Stimulated activated naive CD4-positive, alpha-beta T cell (primary cell): ENCODE measurements around the gene LIPE.

ENCODE experiments used
- DNase-seq, 6 experiments: peaks; one replicate each; lab custom pipeline; 2025; lab: John Stamatoyannopoulos, UW

LIPE gene

DNA sequence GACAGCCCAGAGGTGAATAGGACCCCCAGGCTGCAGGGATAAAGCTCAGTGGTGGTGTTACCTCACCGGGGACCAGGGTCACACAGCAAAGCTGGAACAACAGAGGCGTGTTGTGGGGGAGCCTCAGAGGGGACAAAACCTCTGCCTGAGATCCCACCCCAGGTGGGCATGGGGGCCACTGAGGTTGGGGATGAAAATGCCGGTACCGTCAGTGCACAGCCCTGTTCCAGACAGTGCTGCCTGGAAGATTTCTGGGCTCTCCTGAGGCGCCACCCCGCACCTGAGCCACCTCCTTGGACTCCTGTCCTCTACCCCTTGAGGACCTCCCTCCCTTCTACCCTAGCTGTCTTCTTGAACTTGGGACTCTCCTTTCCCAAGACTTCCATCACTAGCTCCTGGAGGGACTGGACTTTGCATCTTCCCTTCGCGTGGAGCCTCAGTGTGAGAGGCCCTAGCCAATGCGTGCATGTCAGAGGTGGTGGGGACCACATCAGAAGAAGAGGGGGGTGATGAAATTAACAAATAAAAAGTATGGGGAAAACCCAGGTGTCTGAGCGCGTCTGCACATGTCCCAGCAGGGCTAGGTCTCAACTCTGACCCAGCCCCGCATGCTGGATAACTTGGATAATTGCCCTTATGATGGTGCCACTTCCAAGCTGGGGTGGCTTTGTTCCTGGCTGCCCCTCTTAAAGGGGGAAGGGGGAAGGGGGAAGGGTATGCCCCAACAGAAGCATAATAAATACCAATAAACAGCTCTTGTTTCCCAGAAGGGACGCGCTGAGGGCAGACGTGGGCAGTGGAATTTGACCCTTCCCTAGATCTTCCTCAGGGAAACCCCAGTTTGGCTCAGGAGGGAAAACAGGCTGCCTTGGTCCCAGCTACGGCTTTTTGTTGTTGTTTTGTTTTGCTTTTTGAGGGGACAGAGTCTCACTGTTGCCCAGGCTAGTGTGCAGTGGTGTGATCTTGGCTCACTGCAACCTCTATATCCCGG, 48.7 kb downstream of the LIPE start:
- no peak for DNase-seq

DNA sequence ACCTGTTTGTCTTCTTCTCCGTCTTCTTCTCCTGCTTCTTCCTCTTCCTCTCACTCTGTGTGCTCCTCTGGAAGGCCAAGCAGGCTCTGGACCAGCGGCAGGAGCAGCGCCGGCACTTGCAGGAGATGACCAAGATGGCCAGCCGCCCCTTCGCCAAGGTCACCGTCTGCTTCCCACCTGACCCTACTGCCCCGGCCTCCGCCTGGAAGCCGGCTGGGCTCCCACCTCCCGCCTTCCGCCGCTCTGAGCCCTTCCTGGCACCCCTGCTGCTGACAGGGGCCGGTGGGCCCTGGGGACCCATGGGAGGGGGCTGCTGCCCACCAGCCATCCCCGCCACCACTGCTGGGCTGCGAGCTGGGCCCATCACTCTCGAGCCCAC, 51.0 kb downstream of the LIPE start:
- DNase-seq, result no peak

DNA sequence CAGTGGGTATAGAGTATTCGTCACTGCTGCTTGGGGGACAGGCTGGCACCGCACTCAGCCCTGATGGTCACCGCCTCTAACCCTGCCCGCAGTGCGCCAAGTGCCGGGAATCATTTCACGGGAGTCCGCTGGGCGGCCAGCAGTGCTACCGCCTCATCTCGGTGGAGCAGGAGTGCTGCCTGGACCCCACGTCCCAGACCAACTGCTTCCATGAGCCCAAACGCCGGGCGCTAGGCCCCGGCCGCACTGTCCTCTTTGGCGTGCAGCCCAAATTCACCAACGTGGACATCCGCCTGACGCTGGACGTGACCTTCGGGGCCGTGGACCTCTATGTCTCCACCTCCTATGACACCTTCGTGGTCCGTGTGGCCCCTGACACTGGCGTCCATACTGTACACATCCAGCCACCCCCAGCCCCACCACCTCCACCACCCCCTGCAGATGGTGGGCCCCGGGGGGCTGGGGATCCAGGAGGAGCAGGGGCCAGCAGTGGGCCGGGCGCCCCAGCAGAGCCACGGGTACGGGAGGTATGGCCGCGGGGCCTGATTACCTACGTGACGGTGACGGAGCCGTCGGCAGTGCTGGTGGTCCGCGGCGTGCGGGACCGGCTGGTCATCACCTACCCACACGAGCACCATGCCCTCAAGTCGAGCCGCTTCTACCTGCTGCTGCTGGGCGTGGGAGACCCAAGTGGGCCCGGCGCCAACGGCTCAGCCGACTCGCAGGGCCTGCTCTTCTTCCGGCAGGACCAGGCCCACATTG, 51.6 kb downstream of the LIPE start:
- DNase-seq, result no peak

DNA sequence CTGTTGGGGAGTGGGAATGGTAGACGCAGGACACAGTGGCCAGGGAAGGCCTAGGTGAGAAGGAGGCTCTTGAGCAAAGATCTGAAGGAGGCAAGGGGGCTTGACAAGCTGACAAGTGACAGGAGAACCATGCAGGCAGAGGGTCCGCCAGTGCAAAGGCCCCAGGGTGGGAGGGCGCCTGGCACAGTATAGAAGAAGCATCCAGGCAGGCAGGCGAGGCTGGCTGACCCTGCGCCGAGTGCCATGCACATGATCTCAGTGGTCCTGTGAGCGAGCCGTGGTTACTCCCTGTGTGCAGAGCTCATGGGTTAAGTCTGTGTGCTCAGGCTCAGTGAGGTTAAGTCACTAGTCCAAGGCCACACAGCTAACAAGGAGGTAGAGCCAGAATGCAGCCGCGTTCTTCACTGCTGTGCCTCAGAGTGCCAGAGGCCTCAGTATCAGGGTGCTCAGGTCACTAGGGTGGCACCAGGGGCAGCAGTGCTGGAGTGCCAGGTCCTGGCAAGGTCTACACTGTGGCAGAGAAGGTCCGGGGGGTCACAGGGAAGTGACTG, 52.3 kb downstream of the LIPE start:
- no peak for DNase-seq

DNA sequence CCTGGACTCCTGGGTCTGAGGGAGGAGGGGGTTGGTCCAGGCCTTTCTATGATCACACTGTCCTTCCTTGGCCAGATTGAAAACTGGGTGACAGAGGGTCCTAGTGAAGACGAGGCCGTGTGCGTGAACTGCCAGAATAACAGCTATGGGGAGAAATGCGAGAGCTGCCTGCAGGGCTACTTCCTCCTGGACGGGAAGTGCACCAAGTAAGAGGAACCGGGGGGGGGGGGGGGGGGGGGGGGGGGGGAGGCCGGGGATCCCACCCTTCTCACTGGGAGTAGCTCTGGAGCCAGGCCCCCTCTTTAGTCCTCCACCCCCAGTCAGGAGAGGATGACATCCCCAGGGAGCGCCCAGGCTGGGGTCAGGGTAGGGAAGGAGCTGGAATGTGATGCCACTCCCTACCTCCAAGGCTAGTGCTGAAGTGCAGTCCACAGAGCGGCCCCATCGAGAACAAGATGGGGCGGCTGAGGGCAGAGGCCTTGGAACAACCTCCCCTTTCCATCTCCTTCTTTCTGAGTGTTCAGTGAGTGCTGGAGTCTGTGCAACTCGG, 56.5 kb downstream of the LIPE start:
- no peak for DNase-seq

DNA sequence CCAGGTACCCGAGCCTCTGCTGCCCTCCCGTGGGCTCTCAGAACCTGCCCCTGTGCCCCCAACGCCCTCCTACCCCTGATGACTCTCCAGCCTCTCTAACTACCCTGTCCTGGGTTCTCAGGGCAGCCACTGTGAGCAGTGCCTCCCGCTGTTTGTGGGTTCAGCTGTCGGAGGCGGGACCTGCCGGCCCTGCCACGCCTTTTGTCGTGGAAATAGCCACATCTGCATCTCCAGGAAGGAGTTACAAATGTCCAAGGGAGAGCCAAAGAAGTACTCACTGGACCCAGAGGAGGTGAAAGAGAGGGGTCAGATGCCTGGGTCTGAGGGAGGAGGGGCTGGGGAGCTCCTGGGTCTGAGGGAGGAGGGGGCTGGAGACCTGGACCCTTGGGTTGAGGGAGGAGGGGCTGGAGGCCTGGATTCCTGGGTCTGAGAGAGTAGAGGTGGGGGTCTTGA, 57.1 kb downstream of the LIPE start:
- no peak for DNase-seq

DNA sequence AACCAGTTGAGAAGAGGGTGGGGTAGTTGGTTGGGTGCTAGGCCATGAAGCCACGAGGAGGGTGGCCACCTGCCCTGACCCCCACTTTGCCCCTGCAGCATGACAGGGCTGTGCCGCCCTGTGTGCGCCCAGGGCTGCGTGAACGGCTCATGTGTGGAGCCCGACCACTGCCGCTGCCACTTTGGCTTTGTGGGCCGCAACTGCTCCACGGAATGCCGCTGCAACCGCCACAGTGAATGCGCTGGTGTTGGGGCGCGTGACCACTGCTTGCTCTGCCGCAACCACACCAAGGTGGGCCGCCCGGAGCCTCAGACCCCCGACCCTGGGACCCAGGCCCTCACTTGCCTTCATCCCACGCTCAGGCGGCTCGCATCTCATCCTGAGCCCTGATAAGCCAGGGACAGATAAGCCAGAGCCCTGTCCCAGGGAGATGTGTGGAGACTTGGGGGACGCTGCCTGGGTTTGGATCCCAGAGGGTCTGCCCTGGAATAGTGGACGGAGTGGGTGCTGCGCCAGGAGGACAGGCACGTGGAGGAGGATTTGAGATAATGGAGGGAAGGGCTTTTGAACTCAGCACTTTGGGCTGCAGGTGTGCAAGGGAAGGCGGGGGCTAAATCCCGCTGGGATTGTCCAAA, 57.6 kb downstream of the LIPE start:
- no peak for DNase-seq

DNA sequence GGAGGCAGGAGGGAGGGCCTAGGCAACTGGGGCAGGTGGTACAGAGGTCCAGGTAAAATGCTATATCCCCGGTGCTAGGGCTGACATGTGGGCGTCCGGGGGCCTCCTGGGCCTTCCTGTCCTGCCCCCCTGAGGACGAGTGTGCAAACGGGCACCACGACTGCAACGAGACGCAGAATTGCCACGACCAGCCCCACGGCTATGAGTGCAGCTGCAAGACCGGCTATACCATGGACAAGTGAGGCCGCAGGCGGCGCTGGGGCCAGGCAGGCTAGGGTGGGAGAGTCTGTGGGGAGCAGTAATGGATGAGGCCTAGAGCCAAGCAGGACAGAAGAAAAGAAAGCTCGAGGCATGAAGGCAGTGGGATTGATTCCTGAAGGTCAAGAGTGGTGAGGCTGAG, 58.4 kb downstream of the LIPE start:
- no peak for DNase-seq

DNA sequence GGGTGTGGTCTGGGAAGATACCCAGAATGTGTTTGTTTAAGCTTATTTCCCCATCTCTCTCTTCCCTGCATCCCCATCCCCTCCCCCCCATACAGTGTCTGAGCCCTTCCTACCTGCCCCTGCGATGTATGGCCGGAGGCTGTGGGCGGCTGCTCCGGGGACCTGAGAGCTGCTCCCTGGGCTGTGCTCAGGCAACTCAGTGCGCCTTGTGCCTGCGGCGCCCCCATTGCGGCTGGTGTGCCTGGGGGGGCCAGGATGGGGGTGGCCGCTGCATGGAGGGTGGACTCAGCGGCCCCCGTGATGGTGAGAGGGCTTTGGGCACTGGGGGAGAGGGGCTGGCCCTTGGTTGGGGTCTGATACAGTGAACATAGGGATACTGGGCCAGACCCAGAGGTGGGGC, 58.8 kb downstream of the LIPE start:
- DNase-seq, result no peak

DNA sequence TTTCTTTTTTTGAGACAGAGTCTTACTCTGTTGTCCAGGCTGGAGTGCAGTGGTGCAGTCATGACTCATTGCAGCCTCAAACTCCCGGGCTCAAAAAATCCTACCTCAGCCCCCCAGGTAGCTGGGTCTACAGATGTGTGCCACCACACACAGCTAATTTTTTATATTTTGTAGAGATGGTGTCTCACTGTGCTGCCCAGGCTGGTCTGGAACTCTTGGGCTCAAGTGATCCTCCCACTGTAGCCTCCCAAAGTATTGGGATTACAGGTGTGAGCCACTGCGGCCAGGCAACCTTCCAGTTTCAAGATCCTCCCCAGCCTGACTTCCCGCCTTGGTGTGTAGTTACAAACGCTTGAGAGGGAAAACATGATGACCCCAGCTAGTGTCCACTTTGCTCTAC, 59.3 kb downstream of the LIPE start:
- DNase-seq, result no peak

DNA sequence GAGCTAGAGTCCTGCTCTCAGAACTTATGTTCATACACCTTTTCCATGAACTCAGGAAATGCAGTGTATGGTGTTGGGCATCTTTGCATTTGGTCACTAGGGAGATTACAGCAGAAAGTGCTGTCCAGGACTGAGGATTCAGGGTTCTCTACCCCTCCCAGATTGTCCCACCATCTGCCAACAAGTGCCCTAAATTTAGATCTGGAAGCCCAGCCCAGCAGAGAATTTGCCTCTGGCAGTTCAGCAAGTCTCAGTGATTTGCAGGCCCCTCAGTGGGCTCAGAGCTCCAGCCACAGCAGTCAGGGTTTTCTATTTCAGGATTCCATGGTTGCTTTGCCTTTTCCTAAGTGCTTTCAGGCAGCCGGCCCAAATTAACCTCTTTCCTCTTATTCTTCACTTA, 60.5 kb downstream of the LIPE start:
- no peak for DNase-seq

DNA sequence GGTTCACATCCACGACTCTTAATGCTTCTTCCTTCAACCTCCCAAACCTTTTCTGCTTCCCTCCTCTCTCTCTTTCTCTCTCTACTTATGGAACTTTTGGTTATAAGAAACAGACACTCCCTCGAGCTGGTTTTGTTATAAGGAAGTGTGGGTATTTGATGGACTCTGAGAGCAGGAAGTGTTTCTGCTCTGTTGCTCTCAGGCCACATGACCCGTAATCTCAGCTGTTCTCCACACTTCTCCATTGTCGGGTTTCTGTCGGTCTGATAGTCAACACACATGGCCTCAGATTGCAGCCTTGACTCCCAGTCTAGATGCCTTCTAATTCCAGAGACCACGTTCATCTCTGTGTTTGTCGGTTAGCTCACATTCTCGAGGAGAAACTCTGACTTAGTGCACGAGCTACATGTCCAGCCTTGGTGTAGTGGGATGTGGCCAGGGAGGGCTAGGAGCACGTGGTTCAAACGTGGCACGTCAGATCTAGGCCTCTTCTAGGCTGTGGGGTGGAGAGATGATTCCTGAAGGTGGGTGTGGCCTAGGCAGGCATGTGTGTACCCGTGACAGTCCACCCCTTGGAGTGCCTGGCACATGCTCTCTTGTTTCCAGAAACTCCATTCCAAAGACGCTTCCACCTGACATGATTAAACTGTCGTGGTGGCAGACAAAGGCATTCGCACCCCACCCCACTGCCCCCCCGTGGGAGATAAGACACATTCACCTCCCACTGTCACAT, 63.4 kb downstream of the LIPE start:
- no peak for DNase-seq

DNA sequence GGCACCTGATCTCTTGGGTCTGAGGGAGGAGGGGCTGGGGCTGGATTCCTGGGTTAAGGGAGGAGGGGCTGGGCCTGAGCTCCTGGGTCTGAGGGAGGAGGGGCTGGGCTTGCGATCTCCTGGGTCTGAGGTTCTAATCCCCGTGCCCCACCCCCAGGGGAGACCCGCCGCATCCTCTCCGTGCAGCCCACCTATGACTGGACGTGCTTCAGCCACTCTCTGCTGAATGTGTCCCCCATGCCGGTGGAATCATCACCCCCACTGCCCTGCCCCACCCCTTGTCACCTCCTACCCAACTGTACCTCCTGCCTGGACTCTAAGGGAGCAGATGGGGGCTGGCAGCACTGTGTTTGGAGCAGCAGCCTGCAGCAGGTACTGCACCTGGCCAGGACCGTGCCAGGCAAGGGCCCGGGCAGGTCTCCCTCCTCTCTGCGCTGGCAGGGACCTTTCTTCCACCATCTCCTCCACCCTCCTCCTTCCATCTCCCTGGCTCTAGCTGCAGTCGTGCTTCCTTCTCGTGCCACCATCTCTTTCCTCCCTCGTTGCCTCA, 64.2 kb downstream of the LIPE start:
- DNase-seq, result no peak

DNA sequence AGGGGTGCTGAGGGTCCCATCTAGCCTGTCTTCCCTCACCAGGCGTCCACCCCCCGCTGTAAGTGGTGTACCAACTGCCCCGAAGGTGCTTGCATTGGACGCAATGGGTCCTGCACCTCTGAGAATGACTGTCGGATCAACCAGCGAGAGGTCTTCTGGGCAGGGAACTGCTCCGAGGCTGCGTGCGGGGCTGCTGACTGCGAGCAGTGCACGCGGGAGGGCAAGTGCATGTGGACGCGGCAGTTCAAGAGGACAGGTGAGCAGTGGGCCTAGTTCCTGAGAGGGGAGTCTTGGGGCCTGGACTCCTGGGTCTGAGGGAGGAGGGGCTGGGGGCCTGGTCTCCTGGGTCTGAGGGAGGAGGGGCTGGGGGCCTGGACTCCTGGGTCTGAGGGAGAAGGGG, 64.8 kb downstream of the LIPE start:
- no peak for DNase-seq

DNA sequence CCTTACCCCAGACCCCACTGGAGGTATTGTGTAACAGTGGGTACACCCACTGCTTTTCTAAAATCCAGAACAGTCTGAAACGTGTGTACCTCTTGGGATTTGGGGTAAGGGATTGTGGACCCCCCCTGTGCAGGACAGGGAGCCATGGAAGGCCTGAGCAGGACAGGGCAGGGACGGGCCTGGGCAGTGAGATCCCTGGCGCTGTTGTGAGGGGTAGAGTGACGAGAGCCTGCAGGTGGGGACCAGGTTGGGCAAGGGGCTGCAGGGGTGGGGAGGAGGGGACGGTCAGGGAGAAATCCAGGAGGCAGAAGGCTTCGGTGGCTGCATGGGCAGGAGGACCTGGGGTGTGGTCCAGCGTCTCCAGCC, 65.7 kb downstream of the LIPE start:
- no peak for DNase-seq

DNA sequence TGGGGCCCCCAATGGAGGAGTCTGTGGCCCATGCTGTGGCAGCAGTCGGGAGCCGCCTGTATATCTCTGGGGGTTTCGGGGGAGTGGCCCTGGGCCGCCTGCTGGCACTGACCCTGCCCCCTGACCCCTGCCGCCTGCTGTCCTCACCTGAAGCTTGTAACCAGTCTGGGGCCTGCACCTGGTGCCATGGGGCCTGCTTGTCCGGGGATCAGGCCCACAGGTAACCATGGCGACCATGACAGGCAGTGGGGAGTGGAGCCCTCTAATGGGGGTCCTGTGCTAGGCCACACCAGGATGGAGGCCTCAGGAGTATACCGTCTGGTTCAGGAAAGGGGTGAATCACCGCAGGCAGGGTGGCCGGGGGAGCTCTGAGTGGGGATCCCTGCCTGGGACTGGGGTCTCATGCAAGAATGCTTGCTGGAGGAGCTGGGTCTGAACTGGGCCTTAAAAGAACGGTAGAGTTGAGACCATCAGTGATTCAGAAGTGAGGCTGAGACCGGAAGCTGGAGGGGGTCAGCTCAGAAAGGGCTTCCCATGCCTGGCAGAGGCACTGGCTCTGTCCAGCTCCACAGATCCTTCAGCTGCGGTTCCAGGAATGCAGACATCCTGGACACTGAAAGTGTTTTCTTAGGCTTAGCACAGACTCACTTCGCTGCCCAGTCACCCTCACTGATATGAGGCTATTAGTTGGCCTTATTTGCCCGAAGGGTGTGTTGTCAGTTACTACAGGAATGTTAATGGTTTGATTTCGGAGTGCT, 66.2 kb downstream of the LIPE start:
- DNase-seq, result no peak

DNA sequence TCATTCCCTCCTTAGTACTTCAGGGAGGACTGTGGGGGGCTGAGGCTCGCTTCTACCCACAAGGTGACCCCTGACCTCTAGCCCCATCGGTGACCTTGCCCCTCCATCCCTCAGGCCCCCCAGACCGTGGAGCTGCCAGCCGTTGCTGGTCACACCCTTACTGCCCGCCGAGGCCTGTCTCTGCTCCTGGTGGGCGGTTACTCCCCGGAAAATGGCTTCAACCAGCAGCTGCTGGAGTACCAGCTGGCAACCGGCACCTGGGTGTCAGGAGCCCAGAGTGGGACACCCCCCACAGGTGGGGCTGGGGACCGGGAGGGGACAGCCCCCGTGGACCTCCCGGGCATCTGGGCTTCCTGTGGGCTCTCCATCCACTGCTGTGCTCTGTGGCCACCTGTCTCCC, 69.9 kb downstream of the LIPE start:
- no peak for DNase-seq

DNA sequence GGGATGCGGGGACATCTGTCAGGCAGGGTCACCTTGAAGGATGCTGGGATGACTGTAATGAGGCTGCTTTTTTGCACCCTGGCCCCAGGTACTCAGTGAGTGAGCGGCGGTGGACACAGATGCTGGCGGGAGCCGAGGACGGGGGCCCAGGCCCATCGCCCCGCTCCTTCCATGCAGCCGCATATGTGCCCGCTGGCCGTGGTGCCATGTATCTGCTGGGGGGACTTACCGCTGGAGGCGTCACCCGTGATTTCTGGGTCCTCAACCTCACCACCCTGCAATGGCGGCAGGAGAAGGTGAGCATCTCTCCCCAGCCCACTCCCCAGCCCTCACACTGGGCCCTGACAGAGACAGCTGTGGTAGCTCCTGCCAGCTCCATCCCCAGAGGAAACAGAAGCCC, 70.5 kb downstream of the LIPE start:
- DNase-seq, result no peak

DNA sequence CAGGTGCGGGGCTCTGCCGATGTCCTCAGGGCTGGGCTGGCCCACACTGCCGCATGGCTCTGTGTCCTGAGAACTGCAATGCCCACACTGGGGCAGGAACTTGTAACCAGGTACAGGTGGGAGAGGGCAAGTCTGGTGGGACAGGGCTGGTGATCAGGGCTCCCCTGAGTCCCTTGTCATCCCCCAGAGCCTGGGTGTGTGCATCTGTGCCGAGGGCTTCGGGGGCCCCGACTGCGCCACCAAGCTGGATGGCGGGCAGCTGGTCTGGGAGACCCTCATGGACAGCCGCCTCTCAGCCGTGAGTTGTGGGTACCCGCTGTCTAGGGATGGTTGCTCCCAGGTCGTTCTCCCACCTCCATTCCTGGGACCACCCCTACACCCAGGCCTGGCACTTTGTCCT, 71.3 kb downstream of the LIPE start:
- DNase-seq, result no peak

DNA sequence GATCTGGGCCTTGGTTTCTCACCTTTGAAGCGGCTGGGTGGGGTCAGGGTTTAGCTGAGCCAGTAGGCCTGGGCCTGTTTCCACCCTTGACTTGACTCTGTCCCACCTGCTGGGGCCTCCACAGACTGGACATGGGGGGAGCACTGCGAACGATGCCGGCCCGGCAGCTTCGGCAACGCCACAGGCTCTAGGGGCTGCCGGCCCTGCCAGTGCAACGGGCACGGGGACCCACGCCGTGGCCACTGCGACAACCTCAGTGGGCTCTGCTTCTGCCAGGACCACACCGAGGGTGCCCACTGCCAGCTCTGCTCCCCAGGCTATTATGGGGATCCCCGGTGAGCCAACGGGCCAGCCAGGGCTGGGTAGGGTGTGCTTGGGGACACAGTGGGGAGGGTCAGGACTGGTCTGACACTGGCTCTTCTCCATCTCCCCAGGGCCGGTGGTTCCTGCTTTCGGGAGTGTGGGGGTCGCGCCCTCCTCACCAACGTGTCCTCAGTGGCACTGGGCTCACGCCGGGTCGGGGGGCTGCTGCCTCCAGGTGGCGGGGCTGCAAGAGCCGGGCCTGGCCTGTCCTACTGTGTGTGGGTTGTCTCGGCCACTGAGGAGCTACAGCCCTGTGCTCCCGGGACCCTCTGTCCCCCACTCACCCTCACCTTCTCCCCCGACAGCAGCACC, 73.7 kb downstream of the LIPE start:
- DNase-seq, result no peak
